ENCODE results near the gene STARD5. TPM values are rescaled to one million over a fixed set of nuclear protein-coding genes. Genes with fewer than 3 reads are reported as not detected.

Gene STARD5
- total and polyA plus RNA-seq, 2 of the 8 experiments (the other 6 are each of a cell fraction or from before 2014, with no cell fraction given) = 5.5 to 10.4 TPM

DNA sequence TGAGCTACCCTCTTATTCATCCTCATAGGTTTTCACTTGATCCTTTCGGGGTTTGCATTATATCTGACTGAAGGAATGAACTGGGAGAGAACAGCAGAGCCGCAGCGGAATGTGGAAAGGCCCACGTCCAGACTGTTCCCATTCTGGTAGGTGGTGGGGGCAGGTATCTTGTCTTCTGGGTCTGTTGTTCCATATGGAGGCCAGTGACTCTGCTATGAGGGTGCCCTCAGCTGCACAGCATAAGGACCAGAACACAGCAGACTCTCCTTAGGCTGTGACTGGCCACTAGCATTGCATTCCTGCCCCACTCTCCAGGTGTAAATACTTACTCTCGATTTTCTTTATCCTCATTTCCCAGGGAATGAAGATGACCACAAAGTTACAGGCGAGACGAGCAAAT lies 38.0 kb upstream of the STARD5 start:
- Histone ChIP-seq H4K20me1 (replicated peaks in 1 of 2; ENCODE audit: control insufficient read depth in 1 of 2, insufficient read depth in 2 of 2, low read length in 2 of 2) (no peaks in the 10 kb centered on the region), H3K4ac (replicated peaks; ENCODE audit: insufficient read length, low read depth, low read length) (no peak overlapping the region), H3K56ac (replicated peaks; ENCODE audit: insufficient read length, low read depth, low read length) (no peak overlapping the region), H3K79me1 (ENCODE audit: low read depth, low read length) (no peaks in the 10 kb centered on the region), H3K27ac (ENCODE audit: low read depth, low read length) (no peak overlapping the region), H3K18ac (ENCODE audit: extremely low read depth, low read length) (no peak overlapping the region), H3K9ac (replicated peaks in 1 of 4; ENCODE audit: extremely low read depth in 1 of 4, low read depth in 3 of 4, low read length in 3 of 4) (no peak overlapping the region), H3K9me3 (ENCODE audit: insufficient read depth in 2 of 2, low read depth in 1 of 2, low read length in 1 of 2) (no peaks in the 10 kb centered on the region), H3K4me2 (ENCODE audit: insufficient read depth in 1 of 2, low read depth in 2 of 2, low read length in 2 of 2) (no peak overlapping the region), H2AK5ac (ENCODE audit: low read depth, low read length) (no peak overlapping the region), H3K23ac (ENCODE audit: insufficient read length) (no peak overlapping the region), H2BK120ac (replicated peaks; ENCODE audit: low read depth, low read length) (no peak overlapping the region), H4K8ac (ENCODE audit: extremely low read depth, insufficient read depth, low read length) (no peak overlapping the region), H3K27me3 (replicated peaks in 1 of 4; ENCODE audit: control insufficient read depth in 3 of 4, extremely low read depth in 1 of 4, insufficient read depth in 3 of 4, low read length in 3 of 4) (no peaks in the 10 kb centered on the region), H4K91ac (replicated peaks; ENCODE audit: insufficient read length, low read length) (no peak overlapping the region), H2BK5ac (ENCODE audit: low read depth, low read length) (no peak overlapping the region), H2BK20ac (ENCODE audit: low read length) (no peak overlapping the region), H2BK15ac (ENCODE audit: low read length) (no peak overlapping the region), H2BK12ac (ENCODE audit: low read depth, low read length) (no peak overlapping the region), H3K36me3 (ENCODE audit: control insufficient read depth in 2 of 4, insufficient read depth in 4 of 4, low read length in 3 of 4) (no peaks in the 10 kb centered on the region), H3K79me2 (ENCODE audit: control insufficient read depth in 1 of 2, insufficient read depth in 2 of 2, low read length in 2 of 2) (no peaks in the 10 kb centered on the region), H3K4me1 (replicated peaks in 1 of 4; ENCODE audit: control insufficient read depth in 3 of 4, insufficient read depth in 4 of 4, low read length in 3 of 4) (peaks cover 0 to 3% (median 0%) of the 10 kb centered on the region in 4 experiments; a peak in 1 of 7 replicates), H2AFZ (ENCODE audit: low read length) (no peak overlapping the region), H3K14ac (ENCODE audit: insufficient read length) (no peak overlapping the region), H4K5ac (ENCODE audit: insufficient read length, low read depth, low read length) (no peak overlapping the region), H3K23me2 (ENCODE audit: low read depth, low read length) (no peaks in the 10 kb centered on the region), H3K4me3 (ENCODE audit: extremely low read depth in 1 of 4, insufficient read depth in 2 of 4, low read depth in 3 of 4, low read length in 4 of 4) (no peak overlapping the region)
- ChIA-PET CTCF (ENCODE audit: partially characterized antibody) (interaction anchor here (1.4 kb wide), 2 partner anchors 19 to 20 kb away, joined by 3 to 4 read pairs; no protein-coding TSS in a partner anchor), POLR2A (ENCODE audit: partially characterized antibody) (no interaction called here)
- TF ChIP-seq NANOG (IDR thresholded peaks at IDR 0.05; ENCODE audit: insufficient read depth, low read depth, low read length, poor library complexity, severe bottlenecking) (no peak), RNF2 (IDR thresholded peaks at IDR 0.05; ENCODE audit: borderline replicate concordance, low read depth, low read length, missing control alignments, poor library complexity, severe bottlenecking) (no peak), EZH2 (IDR thresholded peaks at IDR 0.05; ENCODE audit: low read depth, low read length, severe bottlenecking) (no peak)
- WGBS, 2 experiments (ENCODE audit: extremely low coverage in 1 of 2, insufficient coverage in 1 of 2, insufficient read length in 1 of 2, insufficient replicate concordance in 2 of 2, low coverage in 1 of 2, low lambda C conversion rate in 2 of 2, missing lambda C conversion rate in 1 of 2) = 85% methylated on average over 7 of the region's 7 CpGs; no CpG with 5 or more reads in 1 of the 2 experiments
- no peak for FAIRE-seq
- no peak for DNase-seq (ENCODE audit: low read depth in 1 of 2, low spot score in 2 of 2)

All from H1 (cell line).